ENCODE data around the gene EIF2B4.
"Not testable (repeated sequence)": the region's sequence is repeated elsewhere in the genome, so short reads cannot be mapped to it uniquely, and the experiment has no call there.

EIF2B4 gene

DNA sequence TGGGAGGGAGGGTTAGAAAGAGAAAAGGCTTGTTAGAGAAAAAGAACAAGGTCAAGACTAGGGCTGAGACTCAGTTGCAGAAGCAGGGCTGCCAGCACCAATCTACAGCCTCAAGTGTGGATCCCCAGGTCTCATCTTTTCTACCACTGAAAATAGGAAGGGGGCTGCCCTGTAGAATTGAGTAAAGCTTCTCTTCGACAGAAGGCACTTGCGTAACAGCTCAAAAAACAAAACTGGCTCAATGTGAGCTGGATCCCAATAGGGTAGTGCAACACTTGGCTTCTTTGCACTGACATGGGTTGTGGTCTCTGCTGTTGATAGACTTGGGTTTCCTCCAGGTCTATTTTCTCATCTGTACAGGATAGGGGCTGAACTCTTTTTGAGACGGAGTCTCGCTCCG is 45.4 kb downstream of the EIF2B4 start:
- in situ Hi-C loops (cut with MboI; ENCODE audit: low pct_unique_long_range_greater_than_20kb, low sequenced_read_pairs, unreplicated experiment) = no loop called here
- no peak for DNase-seq (ENCODE audit: low spot score)
- TF ChIP-seq CTCF (IDR thresholded peaks at IDR 0.05; ENCODE audit: extremely low read depth, insufficient read depth, missing control alignments) = no peak

- in situ Hi-C loops (cut with MboI; ENCODE audit: low pct_unique_long_range_greater_than_20kb, low sequenced_read_pairs, unreplicated experiment) = no loop called here
- TF ChIP-seq CTCF (IDR thresholded peaks at IDR 0.05; ENCODE audit: extremely low read depth, insufficient read depth, missing control alignments) = no peak
- no peak for DNase-seq (ENCODE audit: low spot score)
Measured at GRCh38 chr2:27323596-27324285, 46.4 kb downstream of the EIF2B4 start.

DNA sequence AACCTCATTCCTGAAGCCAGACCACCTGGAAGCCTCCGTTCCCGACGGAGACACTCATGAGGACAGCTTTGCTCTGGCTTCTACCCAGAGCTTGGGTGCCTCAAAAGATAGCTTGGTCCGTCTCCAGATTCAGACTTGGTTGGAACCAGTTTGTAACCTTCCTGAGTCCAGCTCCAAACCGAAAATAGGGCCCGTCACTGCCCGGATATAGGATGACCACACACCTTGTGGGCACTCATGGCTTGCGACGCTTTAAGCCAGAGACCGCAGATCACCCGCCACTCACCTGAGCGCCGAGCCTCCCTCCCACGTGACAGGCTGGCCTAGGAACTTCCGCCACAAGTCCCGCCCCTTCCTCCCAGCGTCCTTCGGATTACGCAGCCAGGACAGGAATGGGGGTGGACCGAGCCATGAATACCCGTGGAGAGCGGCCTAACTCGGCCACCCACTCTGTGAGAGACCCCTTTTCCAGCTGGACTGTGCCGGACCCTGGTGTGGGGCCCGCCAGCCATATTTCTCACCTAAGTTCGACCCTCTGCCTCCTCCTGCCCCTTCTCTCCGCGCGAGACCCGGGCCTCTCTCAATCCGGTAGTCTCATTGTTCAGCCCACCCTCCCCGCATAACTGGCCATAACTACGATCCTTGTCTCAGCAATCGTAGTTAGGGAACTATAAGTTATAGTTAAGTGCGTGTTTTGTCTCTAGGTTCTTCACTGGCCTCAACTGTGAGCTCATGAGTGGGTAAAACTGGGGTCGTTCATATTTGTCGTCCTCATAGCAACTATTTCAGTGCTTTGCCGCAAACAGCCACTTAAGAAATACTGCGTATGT is 47.2 kb downstream of the EIF2B4 start, which contains the start of gene MPV17:
Gene MPV17 (minus strand): TSS at position 332 of the 830 bp plus-strand sequence. CDS start 580 bp downstream, outside the sequence.
- TF ChIP-seq CTCF (IDR thresholded peaks at IDR 0.05; ENCODE audit: extremely low read depth, insufficient read depth, missing control alignments) = no peak
- DNase-seq (ENCODE audit: low spot score) = peak; percentile 95
- in situ Hi-C loops (cut with MboI; ENCODE audit: low pct_unique_long_range_greater_than_20kb, low sequenced_read_pairs, unreplicated experiment) = no loop called here

DNA sequence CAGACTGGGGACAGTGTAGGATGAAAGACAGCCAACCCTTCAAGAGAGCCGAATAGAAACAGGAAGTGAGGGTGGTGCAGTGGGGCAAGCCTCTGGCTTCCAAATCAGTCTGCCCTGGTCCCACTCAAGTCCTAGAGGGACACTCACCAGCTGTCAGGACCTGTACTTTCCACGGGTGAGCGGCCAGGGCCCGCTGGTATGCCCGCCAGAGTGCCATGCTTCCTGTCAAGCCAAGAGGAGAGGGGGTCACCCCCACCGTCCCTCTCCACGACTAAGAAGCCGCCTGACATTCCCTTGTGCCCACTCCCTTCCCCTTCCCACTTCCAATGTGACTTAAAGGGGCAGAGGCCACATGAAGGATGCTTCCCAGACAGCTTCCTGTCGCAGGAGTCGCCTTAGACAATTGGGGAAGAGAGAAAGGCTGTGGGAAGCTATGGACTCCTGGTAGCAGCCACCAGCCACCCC is 47.8 kb downstream of the EIF2B4 start:
- in situ Hi-C loops (cut with MboI; ENCODE audit: low pct_unique_long_range_greater_than_20kb, low sequenced_read_pairs, unreplicated experiment) = no loop called here
- no peak for TF ChIP-seq CTCF (IDR thresholded peaks at IDR 0.05; ENCODE audit: extremely low read depth, insufficient read depth, missing control alignments)
- DNase-seq (ENCODE audit: low spot score) = no peak

DNA sequence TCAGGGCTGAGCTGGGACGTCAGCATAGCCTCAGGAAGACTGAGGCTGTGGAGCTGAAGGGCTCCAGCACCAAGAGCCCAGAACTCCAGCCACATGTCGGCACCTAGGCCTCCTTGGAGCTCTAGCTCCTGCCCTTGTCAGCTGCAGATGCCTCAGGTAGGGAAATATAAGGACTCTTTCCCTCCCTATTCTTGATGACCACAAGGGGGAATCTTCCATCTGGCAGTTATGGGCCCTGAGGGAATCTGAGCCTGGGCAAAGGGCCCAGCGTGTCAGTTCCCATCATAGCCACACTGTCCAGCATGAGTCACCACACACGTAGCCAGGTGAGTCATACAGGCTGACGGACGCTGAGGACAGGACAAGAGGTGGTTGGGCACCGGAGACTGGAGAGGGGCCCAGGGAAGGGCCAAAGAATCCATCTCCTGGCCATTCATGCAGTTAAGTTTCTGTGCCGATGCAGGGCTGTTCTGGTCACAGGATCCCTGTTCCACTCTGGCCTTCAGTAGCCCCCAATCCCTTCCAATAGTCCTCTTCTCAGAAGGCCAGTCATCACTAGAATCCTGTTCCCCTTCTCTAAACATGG is 49.1 kb downstream of the EIF2B4 start:
- in situ Hi-C loops (cut with MboI; ENCODE audit: low pct_unique_long_range_greater_than_20kb, low sequenced_read_pairs, unreplicated experiment) = no loop called here
- no peak for TF ChIP-seq CTCF (IDR thresholded peaks at IDR 0.05; ENCODE audit: extremely low read depth, insufficient read depth, missing control alignments)
- no peak for DNase-seq (ENCODE audit: low spot score)

DNA sequence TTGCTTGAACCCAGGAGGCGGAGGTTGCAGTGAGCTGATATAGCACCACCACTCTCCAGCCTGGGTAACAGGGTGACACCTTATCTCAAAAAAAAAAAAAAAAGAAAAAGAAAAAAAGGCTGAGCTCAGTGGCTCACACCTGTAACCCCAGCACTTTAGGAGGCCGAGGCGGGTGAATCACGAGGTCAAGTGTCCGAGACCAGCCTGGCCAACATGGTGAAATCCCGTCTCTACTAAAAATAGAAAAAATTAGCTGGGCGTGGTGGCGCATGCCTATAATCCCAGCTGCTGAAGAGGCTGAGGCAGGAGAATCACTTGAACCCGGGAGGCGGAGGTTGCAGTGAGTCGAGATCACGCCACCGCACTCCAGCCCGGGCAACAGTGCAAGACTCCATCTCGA is 50.3 kb downstream of the EIF2B4 start:
- DNase-seq (ENCODE audit: low spot score); in situ Hi-C loops (cut with MboI; ENCODE audit: low pct_unique_long_range_greater_than_20kb, low sequenced_read_pairs, unreplicated experiment): not testable (repeated sequence)

Measured in GM13977 (cell line).